GM23248 (cell line): Measurements from ENCODE around the gene KCNH6. TPM values are rescaled to one million over a fixed set of nuclear protein-coding genes. Genes with fewer than 3 reads are reported as not detected.

Experiments used
- DNase-seq: peaks from one replicate; pipeline ENCODE4 v3.0.0-alpha.2; 2015
- H2AFZ ChIP-seq: fragments of 200-600 bp; sonication (generic); 2 replicates; pipeline ENCODE4 v1.6.1; 2016; ENCODE audit warnings: antibody characterized with exemption
- H3F3A ChIP-seq: fragments of 200-600 bp; sonication (generic); 2 replicates; pipeline ENCODE4 v1.6.1; 2016; ENCODE audit warnings: mild to moderate bottlenecking, antibody characterized with exemption, mixed run types; ENCODE audit not compliant: insufficient read depth
- H3K27ac ChIP-seq: fragments of 200-600 bp; sonication (generic); 2 replicates; pipeline ENCODE4 v1.5.1; 2016; ENCODE audit warnings: mild to moderate bottlenecking
- H3K27me3 ChIP-seq: fragments of 200-600 bp; sonication (generic); replicated peaks from 2 replicates; pipeline ENCODE4 v1.6.1; 2016; ENCODE audit warnings: mild to moderate bottlenecking; ENCODE audit not compliant: insufficient read depth
- H3K36me3 ChIP-seq: fragments of 200-600 bp; sonication (generic); 2 replicates; pipeline ENCODE4 v1.6.1; 2016; ENCODE audit warnings: low read depth, mild to moderate bottlenecking
- H3K4me1 ChIP-seq: fragments of 200-600 bp; sonication (generic); 2 replicates; pipeline ENCODE4 v1.6.1; 2016; ENCODE audit warnings: mild to moderate bottlenecking; ENCODE audit not compliant: insufficient read depth
- H3K4me2 ChIP-seq: fragments of 200-600 bp; sonication (generic); one replicate; pipeline ENCODE4 v1.6.1; 2016; ENCODE audit warnings: mild to moderate bottlenecking; ENCODE audit not compliant: unreplicated experiment
- H3K4me3 ChIP-seq: fragments of 200-600 bp; sonication (generic); 2 replicates; pipeline ENCODE4 v1.5.1; 2016; ENCODE audit warnings: mild to moderate bottlenecking
- H3K79me2 ChIP-seq: fragments of 200-600 bp; sonication (generic); 2 replicates; pipeline ENCODE4 v1.6.1; 2016; ENCODE audit warnings: mild to moderate bottlenecking; ENCODE audit not compliant: insufficient read depth
- H3K9ac ChIP-seq: fragments of 200-600 bp; sonication (generic); 2 replicates; pipeline ENCODE4 v1.6.1; 2016; ENCODE audit warnings: mild to moderate bottlenecking
- H3K9me2 ChIP-seq: fragments of 200-600 bp; sonication (generic); 2 replicates; pipeline ENCODE4 v1.6.1; 2016; ENCODE audit warnings: mixed run types, mild to moderate bottlenecking, moderate library complexity; ENCODE audit not compliant: insufficient read depth
- H3K9me3 ChIP-seq: fragments of 200-600 bp; sonication (generic); one replicate; pipeline ENCODE4 v1.6.1; 2017; ENCODE audit warnings: low read depth
- H4K20me1 ChIP-seq: fragments of 200-600 bp; sonication (generic); 2 replicates; pipeline ENCODE4 v1.6.0; 2016; ENCODE audit not compliant: insufficient read depth
- EZH2 ChIP-seq: fragments of 200-600 bp; sonication (generic); IDR thresholded peaks from 2 replicates; pipeline ENCODE4 v1.6.1; 2018; ENCODE audit warnings: antibody characterized with exemption, mild to moderate bottlenecking; ENCODE audit not compliant: insufficient read depth, poor library complexity, severe bottlenecking
- EZH2phosphoT487 ChIP-seq: fragments of 200-600 bp; sonication (generic); IDR thresholded peaks from 2 replicates; pipeline ENCODE4 v1.6.1; 2018; ENCODE audit warnings: antibody characterized with exemption, moderate library complexity, mild to moderate bottlenecking, low read depth; ENCODE audit not compliant: insufficient read depth
- WGBS, 2 experiments: methylation state at CpG; one replicate each; pipeline ENCODE4 v1.1.6; 2015 to 2017; ENCODE audit warnings: low lambda C conversion rate in 2 of 2, low coverage in 1 of 2; ENCODE audit errors: missing lambda C conversion rate in 2 of 2; 5-methylcytosine and 5-hydroxymethylcytosine counted together
- in situ Hi-C: fragments of 300-500 bp; cut with MboI; formaldehyde crosslinking; loops from 2 replicates; pipeline ENCODE4 v1.15.0; 2020
- polyA plus RNA-seq: library from polyadenylated mRNA; unstranded; fragments of >200 nt; fragmentation: Nextera tagmentation; extraction: Ambion mirVana; gene quantifications from 2 replicates; pipeline ENCODE4 v1.2.1, GENCODE V29; 2016
- total RNA-seq: library from RNA; depleted of rRNA; stranded (reverse); fragments of >200 nt; shearing (Covaris generic); gene quantifications from 2 replicates; pipeline ENCODE4 v1.2.3, GENCODE V29; 2014

KCNH6 gene
- total and polyA plus RNA-seq, 2 experiments from 2014 or later, result not detected

- no peaks in the 10 kb centered on the region for H3F3A ChIP-seq
- H3K4me3 ChIP-seq, result no peak overlapping the region
- no peak overlapping the region for H3K27ac ChIP-seq
- H3K9me2 ChIP-seq, result no peaks in the 10 kb centered on the region
- TF ChIP-seq EZH2phosphoT487, result no peak
- H4K20me1 ChIP-seq, result no peaks in the 10 kb centered on the region
- 86 to 88% methylated on average over 19 to 20 of the region's 20 CpGs for WGBS, 2 experiments
- no peaks in the 10 kb centered on the region for H3K79me2 ChIP-seq
- no peak overlapping the region for H2AFZ ChIP-seq
- no peak for DNase-seq
- peaks cover 12% of the 10 kb centered on the region; the same call in 1 of the 2 replicates for H3K27me3 ChIP-seq
- no peak overlapping the region for H3K9ac ChIP-seq
- in situ Hi-C loops, result no loop called here
- H3K4me2 ChIP-seq, result no peak overlapping the region
- no peaks in the 10 kb centered on the region for H3K36me3 ChIP-seq
- H3K9me3 ChIP-seq, result no peaks in the 10 kb centered on the region
- no peaks in the 10 kb centered on the region for H3K4me1 ChIP-seq
Observed at GRCh38 chr17:63533433-63534077, 10.4 kb downstream of the KCNH6 start.

GRCh38 chr17:63534078-63534570 is 11.0 kb downstream of the KCNH6 start:
- no peaks in the 10 kb centered on the region for H3K9me2 ChIP-seq
- H3K36me3 ChIP-seq, result no peaks in the 10 kb centered on the region
- no peaks in the 10 kb centered on the region for H3K4me1 ChIP-seq
- no peak overlapping the region for H2AFZ ChIP-seq
- no peaks in the 10 kb centered on the region for H4K20me1 ChIP-seq
- no peaks in the 10 kb centered on the region for H3K79me2 ChIP-seq
- peaks cover 18% of the 10 kb centered on the region for H3K27me3 ChIP-seq
- H3K9me3 ChIP-seq, result no peaks in the 10 kb centered on the region
- 87 to 89% methylated on average over 17 of the region's 17 CpGs for WGBS, 2 experiments
- H3F3A ChIP-seq, result no peaks in the 10 kb centered on the region
- DNase-seq, result no peak
- no peak overlapping the region for H3K9ac ChIP-seq
- no peak overlapping the region for H3K4me2 ChIP-seq
- H3K27ac ChIP-seq, result no peak overlapping the region
- in situ Hi-C loops, result no loop called here
- no peak overlapping the region for H3K4me3 ChIP-seq
- TF ChIP-seq EZH2, result no peak
- no peak for TF ChIP-seq EZH2phosphoT487

DNA sequence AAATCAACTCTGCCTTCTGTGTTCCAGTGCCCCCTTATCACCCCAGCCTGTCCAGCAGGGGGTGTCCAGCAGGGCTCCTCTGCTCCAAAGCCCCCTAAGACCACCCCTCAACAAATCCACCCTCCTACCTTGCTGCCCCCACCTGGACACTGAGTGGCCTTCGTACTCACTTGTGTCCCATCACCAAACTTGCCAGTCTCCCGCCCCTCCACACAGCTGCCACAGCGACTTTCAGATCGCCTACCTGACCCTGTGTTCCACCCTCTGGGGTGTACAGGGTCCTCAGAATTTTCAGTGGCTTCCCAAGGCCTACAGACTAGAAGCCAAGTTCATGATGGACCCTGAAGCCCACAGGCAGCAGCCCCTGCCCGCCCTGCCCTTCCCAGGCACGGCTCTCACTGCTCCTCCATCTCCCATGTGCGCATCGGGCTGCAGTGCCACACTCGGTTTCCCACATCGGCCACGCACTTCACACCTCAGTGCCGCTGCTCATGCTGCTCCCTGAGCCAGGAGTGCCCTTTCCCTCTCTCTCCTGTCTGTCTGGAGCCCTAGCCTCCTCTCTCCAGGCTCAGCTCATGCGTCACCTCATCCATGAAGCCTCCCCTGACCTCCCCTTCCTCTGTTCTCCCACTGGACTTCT is 11.8 kb downstream of the KCNH6 start:
- WGBS, 2 experiments, result 51 to 66% methylated on average over 12 to 13 of the region's 13 CpGs
- Histone ChIP-seq H3K4me3 (no peak overlapping the region), H3K27me3 (peaks cover 22% of the 10 kb centered on the region), H3K36me3 (no peaks in the 10 kb centered on the region), H3K9ac (no peak overlapping the region), H3K9me3 (no peaks in the 10 kb centered on the region), H3K9me2 (no peaks in the 10 kb centered on the region), H2AFZ (no peak overlapping the region), H3F3A (no peaks in the 10 kb centered on the region), H3K4me2 (no peak overlapping the region), H3K4me1 (no peaks in the 10 kb centered on the region), H4K20me1 (no peaks in the 10 kb centered on the region), H3K27ac (no peak overlapping the region), H3K79me2 (no peaks in the 10 kb centered on the region)
- in situ Hi-C loops, result no loop called here
- DNase-seq, result no peak
- no peak for TF ChIP-seq EZH2
- no peak for TF ChIP-seq EZH2phosphoT487

DNA sequence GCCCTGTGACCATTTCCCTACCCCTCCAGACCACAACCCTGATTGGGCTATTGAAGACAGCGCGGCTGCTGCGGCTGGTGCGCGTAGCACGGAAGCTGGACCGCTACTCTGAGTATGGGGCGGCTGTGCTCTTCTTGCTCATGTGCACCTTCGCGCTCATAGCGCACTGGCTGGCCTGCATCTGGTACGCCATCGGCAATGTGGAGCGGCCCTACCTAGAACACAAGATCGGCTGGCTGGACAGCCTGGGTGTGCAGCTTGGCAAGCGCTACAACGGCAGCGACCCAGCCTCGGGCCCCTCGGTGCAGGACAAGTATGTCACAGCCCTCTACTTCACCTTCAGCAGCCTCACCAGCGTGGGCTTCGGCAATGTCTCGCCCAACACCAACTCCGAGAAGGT is 12.5 kb downstream of the KCNH6 start:
- Histone ChIP-seq H3K4me3 (no peak overlapping the region), H3K36me3 (no peaks in the 10 kb centered on the region), H3K4me1 (no peaks in the 10 kb centered on the region), H3K79me2 (no peaks in the 10 kb centered on the region), H3K27ac (no peak overlapping the region), H3K27me3 (peaks cover 22% of the 10 kb centered on the region), H3K9me2 (no peaks in the 10 kb centered on the region), H3K9ac (no peak overlapping the region), H3K9me3 (no peaks in the 10 kb centered on the region), H2AFZ (no peak overlapping the region), H4K20me1 (no peaks in the 10 kb centered on the region), H3K4me2 (no peak overlapping the region), H3F3A (no peaks in the 10 kb centered on the region)
- WGBS, 2 experiments, result 94 to 95% methylated on average over 23 to 24 of the region's 24 CpGs
- TF ChIP-seq EZH2, result no peak
- TF ChIP-seq EZH2phosphoT487, result no peak
- in situ Hi-C loops, result no loop called here
- DNase-seq, result no peak
